Activated naive CD4-positive, alpha-beta T cell treated with anti-CD3 and anti-CD28 coated beads for 36 hours (primary cell): Measurements from ENCODE around the gene NLRC5. TPM values are rescaled to one million over a fixed set of nuclear protein-coding genes. Genes with fewer than 3 reads are reported as not detected.

ENCODE experiments used
- CTCF ChIA-PET: fragments of 350-600 bp; sonication (Branson Sonifier 250); formaldehyde crosslinking; loops from one replicate; lab custom pipeline; 2021; ENCODE audit warnings: antibody characterized with exemption; lab: Charles Lee
- DNase-seq: peaks from one replicate; pipeline ENCODE4 v3.0.0-alpha.2; 2020
- H3K27ac Mint-ChIP-seq: one replicate; pipeline ENCODE4 v1.8.0; 2021; ENCODE audit warnings: mild to moderate bottlenecking, mixed read lengths
- H3K27me3 Mint-ChIP-seq: one replicate; pipeline ENCODE4 v1.8.0; 2021; ENCODE audit warnings: low read depth, mixed read lengths
- H3K36me3 Mint-ChIP-seq: one replicate; pipeline ENCODE4 v1.8.0; 2021; ENCODE audit warnings: low read depth, mixed read lengths
- H3K4me1 Mint-ChIP-seq: one replicate; pipeline ENCODE4 v1.8.0; 2021; ENCODE audit warnings: low read depth, mixed read lengths
- H3K4me3 Mint-ChIP-seq: one replicate; pipeline ENCODE4 v1.8.0; 2021; ENCODE audit warnings: mild to moderate bottlenecking, moderate library complexity, mixed read lengths
- H3K9me3 Mint-ChIP-seq: one replicate; pipeline ENCODE4 v1.8.0; 2021; ENCODE audit warnings: mixed read lengths
- intact Hi-C: fragments of 100-400 bp; cut with micrococcal nuclease; formaldehyde crosslinking; loops from one replicate; pipeline ENCODE4 v1.15.1; 2023
- total RNA-seq, 2 experiments: library from RNA; stranded (reverse); gene quantifications; one replicate each; pipeline ENCODE4 v1.2.3, GENCODE V29; 2021

The NLRC5 gene
- 100 to 1,000 TPM; 104 to 119 TPM for total RNA-seq

GRCh38 chr16:56988948-56989945, at the start of gene NLRC5:
NLRC5 (plus strand) TSS chr16:56989557; CDS start chr16:57020713, 31,156 bp downstream.
- H3K4me1 Mint-ChIP-seq: peaks cover 73% of the 10 kb centered on the region
- no peaks in the 10 kb centered on the region for H3K9me3 Mint-ChIP-seq
- intact Hi-C loops: loop anchor here (1.0 to 5.0 kb wide), 6 partner anchors 25 to 377 kb away; partner anchors contain the start of genes PSME3IP1 and RSPRY1
- DNase-seq: peak; percentile 95
- no peaks in the 10 kb centered on the region for H3K27me3 Mint-ChIP-seq
- H3K4me3 Mint-ChIP-seq: peak within 1 kb of the TSS; percentile 99
- H3K27ac Mint-ChIP-seq: peak within 1 kb of the TSS; percentile 100
- CTCF ChIA-PET: interaction anchor here (0.6 to 4.6 kb wide), 4 partner anchors 22 to 53 kb away, joined by 3 to 32 read pairs (median 6); no protein-coding TSS in a partner anchor
- peaks cover 49% of the 10 kb centered on the region for H3K36me3 Mint-ChIP-seq

GRCh38 chr16:56939801-56940200, 49.6 kb upstream of the NLRC5 start:
- intact Hi-C loops: loop anchor here (2.0 to 10.0 kb wide), 2 partner anchors 49 to 595 kb away; partner anchors contain the start of genes CCDC102A and NLRC5
- Mint-ChIP-seq H3K27ac (peak overlapping the region; percentile 92), H3K27me3 (no peaks in the 10 kb centered on the region), H3K4me1 (peaks cover 92% of the 10 kb centered on the region), H3K9me3 (no peaks in the 10 kb centered on the region), H3K4me3 (no peak overlapping the region), H3K36me3 (peaks cover 83% of the 10 kb centered on the region)
- CTCF ChIA-PET: no interaction called here
- no peak for DNase-seq

GRCh38 chr16:56941092-56941491, 48.3 kb upstream of the NLRC5 start:
- Mint-ChIP-seq H3K27me3 (no peaks in the 10 kb centered on the region), H3K36me3 (peaks cover 73% of the 10 kb centered on the region), H3K4me3 (no peak overlapping the region), H3K27ac (peak overlapping the region; percentile 92), H3K4me1 (peaks cover 86% of the 10 kb centered on the region), H3K9me3 (no peaks in the 10 kb centered on the region)
- DNase-seq: no peak
- CTCF ChIA-PET: interaction anchor here (0.9 to 1.3 kb wide), 4 partner anchors 10 to 359 kb away, joined by 3 to 6 read pairs (median 3); no protein-coding TSS in a partner anchor
- intact Hi-C loops: no loop called here

GRCh38 chr16:56941856-56942331, 47.5 kb upstream of the NLRC5 start:
- intact Hi-C loops: no loop called here
- no peaks in the 10 kb centered on the region for H3K9me3 Mint-ChIP-seq

GRCh38 chr16:56943761-56944375, 45.5 kb upstream of the NLRC5 start:
- Mint-ChIP-seq H3K27ac (peak overlapping the region; percentile 96), H3K4me1 (peaks cover 66% of the 10 kb centered on the region), H3K27me3 (no peaks in the 10 kb centered on the region), H3K9me3 (no peaks in the 10 kb centered on the region), H3K36me3 (peaks cover 57% of the 10 kb centered on the region), H3K4me3 (peak overlapping the region; percentile 24)
- no peak for DNase-seq
- intact Hi-C loops: loop anchor here (2.0 kb wide), 3 partner anchors 47 to 335 kb away; partner anchors contain the start of gene MT2A
- CTCF ChIA-PET: interaction anchor here (0.7 to 2.7 kb wide), 6 partner anchors 12 to 182 kb away, joined by 3 to 11 read pairs (median 3); partner anchors contain the start of gene HERPUD1

More at GRCh38 chr16:56941856-56942331, 47.5 kb upstream of the NLRC5 start:
- H3K4me1 Mint-ChIP-seq: peaks cover 83% of the 10 kb centered on the region
- peak overlapping the region; percentile 96 for H3K27ac Mint-ChIP-seq
- DNase-seq: no peak
- CTCF ChIA-PET: interaction anchor here (0.9 to 1.3 kb wide), 6 partner anchors 9 to 359 kb away, joined by 3 to 6 read pairs (median 3); no protein-coding TSS in a partner anchor
- peaks cover 72% of the 10 kb centered on the region for H3K36me3 Mint-ChIP-seq
- no peak overlapping the region for H3K4me3 Mint-ChIP-seq
- no peaks in the 10 kb centered on the region for H3K27me3 Mint-ChIP-seq

- Mint-ChIP-seq H3K27me3 (no peaks in the 10 kb centered on the region), H3K4me1 (peaks cover 56% of the 10 kb centered on the region), H3K9me3 (no peaks in the 10 kb centered on the region), H3K36me3 (peaks cover 44% of the 10 kb centered on the region), H3K27ac (peak overlapping the region; percentile 96), H3K4me3 (peak overlapping the region; percentile 3)
- DNase-seq: peak; percentile 65
- intact Hi-C loops: loop anchor here (1.0 to 2.0 kb wide), 8 partner anchors 12 to 336 kb away; partner anchors contain the start of gene MT2A
- CTCF ChIA-PET: interaction anchor here (0.8 to 2.7 kb wide), 7 partner anchors 14 to 152 kb away, joined by 3 to 11 read pairs (median 4); partner anchors contain the start of gene HERPUD1
These were observed 44.2 kb upstream of the NLRC5 start for GRCh38 chr16:56944954-56945839.

- no peak overlapping the region for H3K4me3 Mint-ChIP-seq
- H3K9me3 Mint-ChIP-seq: no peaks in the 10 kb centered on the region
- H3K27me3 Mint-ChIP-seq: no peaks in the 10 kb centered on the region
- CTCF ChIA-PET: interaction anchor here (0.7 to 2.7 kb wide), 4 partner anchors 19 to 138 kb away, joined by 3 to 11 read pairs (median 8); no protein-coding TSS in a partner anchor
- H3K27ac Mint-ChIP-seq: peak overlapping the region; percentile 70
- DNase-seq: no peak
- intact Hi-C loops: loop anchor here (1.0 to 2.0 kb wide), 8 partner anchors 13 to 337 kb away; partner anchors contain the start of gene MT2A
- H3K4me1 Mint-ChIP-seq: peaks cover 55% of the 10 kb centered on the region
- H3K36me3 Mint-ChIP-seq: peaks cover 37% of the 10 kb centered on the region
These were observed 43.4 kb upstream of the NLRC5 start for GRCh38 chr16:56945847-56946527.

- DNase-seq: no peak
- intact Hi-C loops: no loop called here
- peaks cover 55% of the 10 kb centered on the region for H3K4me1 Mint-ChIP-seq
These were observed 42.4 kb upstream of the NLRC5 start for GRCh38 chr16:56946767-56947603.

GRCh38 chr16:56947604-56947995, 41.8 kb upstream of the NLRC5 start:
- peaks cover 50% of the 10 kb centered on the region for H3K4me1 Mint-ChIP-seq

More at GRCh38 chr16:56946767-56947603, 42.4 kb upstream of the NLRC5 start:
- H3K27ac Mint-ChIP-seq: peak overlapping the region; percentile 17
- CTCF ChIA-PET: interaction anchor here (0.5 to 9.1 kb wide), 5 partner anchors 8 to 80 kb away, joined by 3 to 200 read pairs (median 4); partner anchors contain the start of gene SLC12A3
- no peaks in the 10 kb centered on the region for H3K27me3 Mint-ChIP-seq
- H3K4me3 Mint-ChIP-seq: no peak overlapping the region
- no peaks in the 10 kb centered on the region for H3K9me3 Mint-ChIP-seq
- peaks cover 31% of the 10 kb centered on the region for H3K36me3 Mint-ChIP-seq

GRCh38 chr16:56948234-56948633, 41.1 kb upstream of the NLRC5 start:
- Mint-ChIP-seq H3K9me3 (no peaks in the 10 kb centered on the region), H3K4me3 (no peak overlapping the region), H3K27me3 (no peaks in the 10 kb centered on the region), H3K36me3 (peaks cover 21% of the 10 kb centered on the region), H3K27ac (no peak overlapping the region), H3K4me1 (peaks cover 43% of the 10 kb centered on the region)
- no peak for DNase-seq
- CTCF ChIA-PET: interaction anchor here (0.9 to 9.1 kb wide), 3 partner anchors 10 to 81 kb away, joined by 3 to 200 read pairs (median 6); partner anchors contain the start of gene SLC12A3
- intact Hi-C loops: no loop called here

More at GRCh38 chr16:56947604-56947995, 41.8 kb upstream of the NLRC5 start:
- no peaks in the 10 kb centered on the region for H3K27me3 Mint-ChIP-seq
- H3K27ac Mint-ChIP-seq: no peak overlapping the region
- CTCF ChIA-PET: interaction anchor here (1.0 to 9.1 kb wide), 4 partner anchors 9 to 81 kb away, joined by 3 to 200 read pairs (median 5); partner anchors contain the start of gene SLC12A3
- H3K9me3 Mint-ChIP-seq: no peaks in the 10 kb centered on the region
- DNase-seq: no peak
- H3K4me3 Mint-ChIP-seq: no peak overlapping the region
- intact Hi-C loops: no loop called here
- H3K36me3 Mint-ChIP-seq: peaks cover 27% of the 10 kb centered on the region
